NB4 (cell line): ENCODE results near the gene BRD3.

Source experiments
- DNase-seq: peaks from one replicate; pipeline ENCODE4 v3.0.0; 2010; ENCODE audit warnings: low read depth
- H3K4me3 ChIP-seq: one replicate; pipeline ENCODE4 v1.5.1; 2011; ENCODE audit warnings: mild to moderate bottlenecking, low read depth, low read length, moderate library complexity
- MYC ChIP-seq: IDR thresholded peaks from 2 replicates; pipeline ENCODE4 v1.6.1; 2011; ENCODE audit warnings: low read depth, low read length
- POLR2A ChIP-seq: IDR thresholded peaks from 2 replicates; pipeline ENCODE4 v1.6.1; 2011; ENCODE audit warnings: mild to moderate bottlenecking; ENCODE audit not compliant: insufficient read length; ENCODE audit errors: extremely low read depth
- TF ChIP-seq, protein P1 (sequence below): IDR thresholded peaks from 2 replicates; pipeline ENCODE4 v1.6.1; 2011; ENCODE audit warnings: low read depth, low read length
- TF ChIP-seq, protein P2 (sequence below): IDR thresholded peaks from one replicate; pipeline ENCODE4 v1.5.1; 2012; ENCODE audit warnings: low read depth, low read length

Gene BRD3

DNA sequence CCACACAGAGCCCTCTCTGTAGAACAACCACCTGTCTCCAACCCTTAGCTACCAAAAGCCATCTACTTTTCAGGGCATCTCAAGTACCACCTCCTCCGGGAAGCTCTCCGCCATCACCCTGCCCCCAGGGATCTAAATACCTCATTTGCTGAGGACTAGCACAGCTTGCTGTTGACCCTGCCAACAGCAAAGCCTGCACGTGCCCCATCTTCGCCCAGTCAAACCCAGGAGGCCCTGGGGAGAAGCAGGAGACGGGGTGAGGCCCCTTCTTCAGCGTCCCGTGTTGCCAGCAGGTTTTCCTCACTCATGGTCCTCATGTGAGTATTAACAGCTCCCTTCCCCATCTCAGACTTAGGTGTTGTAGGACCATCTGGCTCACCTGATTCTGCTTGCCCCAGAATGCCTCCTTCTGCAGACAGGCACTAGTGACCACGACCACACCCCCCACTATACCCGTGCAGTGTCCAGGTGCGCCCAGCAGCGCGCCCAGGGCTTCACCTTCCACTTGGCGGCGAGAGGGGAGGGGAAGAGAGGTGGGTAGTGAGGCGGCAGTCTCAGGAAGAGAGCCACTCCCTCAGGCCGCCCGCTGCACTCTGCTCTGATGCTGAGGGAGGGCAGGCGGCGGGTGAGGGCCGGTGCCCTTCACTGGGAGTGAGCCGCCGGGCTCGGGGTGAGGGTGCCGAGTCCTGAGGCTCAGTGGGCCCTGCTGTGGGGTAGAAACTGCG is 86.8 kb downstream of the BRD3 start:
- TF ChIP-seq, protein P1, sequence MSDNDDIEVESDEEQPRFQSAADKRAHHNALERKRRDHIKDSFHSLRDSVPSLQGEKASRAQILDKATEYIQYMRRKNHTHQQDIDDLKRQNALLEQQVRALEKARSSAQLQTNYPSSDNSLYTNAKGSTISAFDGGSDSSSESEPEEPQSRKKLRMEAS = no peak
- no peak for TF ChIP-seq MYC
- TF ChIP-seq, protein P2, sequence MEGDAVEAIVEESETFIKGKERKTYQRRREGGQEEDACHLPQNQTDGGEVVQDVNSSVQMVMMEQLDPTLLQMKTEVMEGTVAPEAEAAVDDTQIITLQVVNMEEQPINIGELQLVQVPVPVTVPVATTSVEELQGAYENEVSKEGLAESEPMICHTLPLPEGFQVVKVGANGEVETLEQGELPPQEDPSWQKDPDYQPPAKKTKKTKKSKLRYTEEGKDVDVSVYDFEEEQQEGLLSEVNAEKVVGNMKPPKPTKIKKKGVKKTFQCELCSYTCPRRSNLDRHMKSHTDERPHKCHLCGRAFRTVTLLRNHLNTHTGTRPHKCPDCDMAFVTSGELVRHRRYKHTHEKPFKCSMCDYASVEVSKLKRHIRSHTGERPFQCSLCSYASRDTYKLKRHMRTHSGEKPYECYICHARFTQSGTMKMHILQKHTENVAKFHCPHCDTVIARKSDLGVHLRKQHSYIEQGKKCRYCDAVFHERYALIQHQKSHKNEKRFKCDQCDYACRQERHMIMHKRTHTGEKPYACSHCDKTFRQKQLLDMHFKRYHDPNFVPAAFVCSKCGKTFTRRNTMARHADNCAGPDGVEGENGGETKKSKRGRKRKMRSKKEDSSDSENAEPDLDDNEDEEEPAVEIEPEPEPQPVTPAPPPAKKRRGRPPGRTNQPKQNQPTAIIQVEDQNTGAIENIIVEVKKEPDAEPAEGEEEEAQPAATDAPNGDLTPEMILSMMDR = no peak
- TF ChIP-seq POLR2A = no peak
- DNase-seq = no peak
- H3K4me3 ChIP-seq = no peak overlapping the region
